ENCODE data around the gene TNNI2.
"Not testable (repeated sequence)": the region's sequence is repeated elsewhere in the genome, so short reads cannot be mapped to it uniquely, and the experiment has no call there.

The TNNI2 gene

GRCh38 chr11:1862588-1863351 lies 24.0 kb downstream of the TNNI2 start:
- DNase-seq: no peak

DNA sequence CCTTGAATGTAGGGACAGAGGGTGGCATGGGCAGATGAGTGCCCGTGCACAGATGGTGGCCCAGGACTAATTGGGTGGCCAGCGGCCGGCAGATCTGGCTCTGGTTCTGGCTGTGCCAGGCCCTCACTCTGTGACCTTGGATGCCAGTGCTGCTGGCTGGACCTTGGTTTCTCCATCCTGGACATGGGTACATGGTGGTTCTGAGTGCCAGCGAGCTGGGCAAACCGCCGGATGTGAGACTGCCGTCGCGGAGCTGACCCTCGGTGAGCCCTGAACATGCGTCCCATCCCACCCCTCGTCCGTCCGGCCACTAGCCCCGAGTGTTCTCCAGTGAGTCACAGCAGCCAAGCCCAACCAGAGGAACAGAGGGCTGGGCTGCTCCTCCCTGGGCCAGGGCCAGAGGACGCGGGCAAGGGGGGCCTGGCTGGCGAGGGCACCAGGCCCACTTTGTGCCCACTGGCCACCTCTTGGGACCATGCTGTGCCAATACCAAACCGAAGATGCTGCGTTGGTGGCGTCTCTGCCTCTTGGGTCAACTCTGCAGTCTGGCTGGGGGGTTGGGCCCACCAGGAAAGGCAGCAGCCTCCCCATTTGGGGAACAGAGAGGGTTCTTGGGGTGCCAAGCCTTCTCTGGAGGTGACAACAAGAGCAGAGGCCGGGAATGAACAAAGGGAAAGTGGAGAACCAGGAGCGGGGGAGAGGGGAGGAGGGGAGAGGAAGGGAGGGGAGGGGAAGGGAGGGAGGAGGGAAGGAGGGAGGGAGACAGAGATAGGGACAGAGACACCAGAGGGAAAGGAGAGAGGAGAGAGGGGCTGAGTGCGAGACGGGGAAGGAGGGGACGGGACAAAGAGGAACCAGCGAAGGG lies 24.8 kb downstream of the TNNI2 start:
- no peak for DNase-seq

GRCh38 chr11:1864231-1864630 lies 25.4 kb downstream of the TNNI2 start:
- DNase-seq: no peak

- DNase-seq: no peak
Observed at GRCh38 chr11:1864831-1865665, 26.3 kb downstream of the TNNI2 start.

GRCh38 chr11:1866226-1866625 lies 27.4 kb downstream of the TNNI2 start:
- DNase-seq: no peak

GRCh38 chr11:1866776-1867175 lies 28.0 kb downstream of the TNNI2 start:
- no peak for DNase-seq

- DNase-seq: no peak
Observed at GRCh38 chr11:1867381-1867780, 28.6 kb downstream of the TNNI2 start.

- DNase-seq: no peak
Observed at GRCh38 chr11:1868056-1868635, 29.4 kb downstream of the TNNI2 start.

DNA sequence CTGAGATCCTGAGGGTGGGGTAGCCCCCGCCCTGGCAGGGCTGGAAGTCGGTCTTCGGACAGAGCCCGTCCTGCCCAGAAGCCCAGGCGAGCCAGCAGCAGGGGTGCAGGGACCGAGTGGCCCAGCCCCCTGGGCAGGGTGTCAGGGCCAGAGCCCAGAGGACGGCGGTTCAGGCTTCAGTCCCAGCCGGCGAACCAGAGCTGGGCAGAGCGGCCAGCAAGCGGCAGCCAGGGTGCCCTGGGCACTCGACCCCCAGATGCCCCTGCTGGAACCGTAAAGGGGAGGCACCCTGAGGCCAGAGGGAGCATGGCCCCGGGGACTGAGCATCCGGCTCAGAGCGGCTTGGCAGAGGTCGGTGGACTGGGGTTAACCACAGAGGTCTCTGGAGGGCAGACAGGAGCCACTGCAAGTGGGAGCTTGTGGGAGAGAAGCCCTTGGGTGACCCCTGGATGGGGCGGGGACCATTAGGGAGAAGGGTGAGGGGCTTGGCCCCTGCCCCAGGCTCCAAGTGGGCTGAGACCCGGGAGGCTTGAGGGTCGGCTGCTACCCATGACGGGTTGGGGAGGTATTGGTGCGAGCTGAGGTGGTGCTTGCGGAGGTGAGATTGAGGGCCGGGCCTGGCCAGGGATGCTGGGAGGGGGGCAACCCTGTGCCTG lies 30.0 kb downstream of the TNNI2 start:
- no peak for DNase-seq

DNA sequence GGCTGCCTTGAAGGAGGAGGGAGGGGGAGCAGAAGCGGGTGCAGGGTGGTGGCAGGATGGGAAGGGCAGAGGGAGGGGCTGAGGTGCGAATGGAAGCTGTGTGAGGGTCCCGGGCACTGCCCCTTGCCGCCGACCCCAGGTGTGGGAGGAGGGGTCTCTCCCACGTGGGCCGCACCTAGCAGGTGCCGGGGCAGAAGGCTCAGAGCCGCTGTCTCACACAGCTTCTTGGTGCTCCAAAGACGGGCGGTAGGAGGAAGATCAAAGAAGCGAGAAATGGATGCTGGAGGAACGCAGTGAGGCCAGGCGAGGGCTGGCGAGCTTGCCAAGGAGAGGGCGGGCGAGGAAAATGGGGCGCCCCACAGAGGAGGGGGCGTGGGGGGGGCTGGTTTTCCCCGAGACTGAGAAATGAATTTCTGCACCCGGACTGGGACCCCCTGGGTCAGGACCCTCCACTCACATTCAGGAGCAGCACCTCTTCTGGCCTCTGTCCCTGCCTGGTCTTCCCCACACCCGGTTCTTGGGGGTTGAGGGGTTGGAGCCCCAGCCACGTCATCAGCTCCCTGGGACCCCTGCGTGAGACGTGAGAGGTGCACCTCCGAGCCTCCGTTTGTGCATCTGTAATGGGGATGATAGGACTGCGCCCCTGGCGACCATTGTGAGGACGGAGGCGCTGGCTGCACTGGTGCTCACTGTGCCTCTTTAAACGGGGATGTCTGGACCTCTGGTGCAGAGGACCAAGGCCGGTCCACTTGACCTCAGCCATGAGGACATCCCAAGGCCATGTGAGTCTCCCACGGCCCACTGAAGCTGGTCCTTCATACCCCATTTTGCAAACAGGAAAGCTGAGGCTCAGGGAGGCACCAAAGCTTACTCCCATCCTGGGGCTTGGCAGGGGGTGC lies 30.9 kb downstream of the TNNI2 start:
- no peak for DNase-seq

DNA sequence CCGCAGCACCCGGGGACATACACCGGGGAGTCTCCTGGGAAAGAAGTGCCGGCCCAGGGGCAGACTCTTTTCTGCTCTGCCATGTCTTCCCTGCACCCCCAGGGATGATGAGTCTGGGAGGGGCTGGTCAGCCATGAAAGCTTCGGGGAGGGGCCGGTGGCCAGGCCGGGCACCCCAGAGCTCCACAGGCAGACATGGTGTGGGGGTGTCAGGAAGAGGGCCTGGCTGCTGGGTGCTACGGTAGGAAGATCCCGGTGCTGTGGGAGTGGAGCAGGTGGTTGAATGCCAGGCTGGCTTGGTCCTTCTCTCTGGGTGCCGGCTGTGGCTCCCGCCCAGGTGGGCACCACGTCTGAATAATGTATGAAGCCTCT lies 31.5 kb downstream of the TNNI2 start:
- no peak for DNase-seq

GRCh38 chr11:1870721-1871466 lies 32.1 kb downstream of the TNNI2 start:
- no peak for DNase-seq

DNA sequence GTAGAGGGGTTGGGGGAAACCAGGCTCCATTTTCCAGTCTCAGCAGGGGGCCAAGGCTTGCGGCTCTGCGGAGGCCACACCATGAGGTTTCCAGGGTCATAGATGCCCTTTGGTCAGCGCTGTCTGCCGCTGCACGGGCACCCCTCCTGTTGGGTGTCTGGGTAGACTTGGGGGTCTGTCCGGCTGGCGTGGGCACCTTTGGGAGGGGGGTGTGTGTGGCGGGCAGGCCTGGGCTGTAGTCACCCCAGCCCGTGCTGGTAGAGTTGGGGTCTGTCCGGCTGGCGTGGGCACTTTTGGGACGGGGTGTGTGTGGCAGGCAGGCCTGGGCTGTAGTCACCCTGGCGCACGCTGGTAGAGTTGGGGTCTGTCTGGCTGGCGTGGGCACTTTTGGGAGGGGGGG lies 32.8 kb downstream of the TNNI2 start:
- DNase-seq: no peak

GRCh38 chr11:1872267-1872985 lies 33.6 kb downstream of the TNNI2 start:
- DNase-seq: no peak

DNA sequence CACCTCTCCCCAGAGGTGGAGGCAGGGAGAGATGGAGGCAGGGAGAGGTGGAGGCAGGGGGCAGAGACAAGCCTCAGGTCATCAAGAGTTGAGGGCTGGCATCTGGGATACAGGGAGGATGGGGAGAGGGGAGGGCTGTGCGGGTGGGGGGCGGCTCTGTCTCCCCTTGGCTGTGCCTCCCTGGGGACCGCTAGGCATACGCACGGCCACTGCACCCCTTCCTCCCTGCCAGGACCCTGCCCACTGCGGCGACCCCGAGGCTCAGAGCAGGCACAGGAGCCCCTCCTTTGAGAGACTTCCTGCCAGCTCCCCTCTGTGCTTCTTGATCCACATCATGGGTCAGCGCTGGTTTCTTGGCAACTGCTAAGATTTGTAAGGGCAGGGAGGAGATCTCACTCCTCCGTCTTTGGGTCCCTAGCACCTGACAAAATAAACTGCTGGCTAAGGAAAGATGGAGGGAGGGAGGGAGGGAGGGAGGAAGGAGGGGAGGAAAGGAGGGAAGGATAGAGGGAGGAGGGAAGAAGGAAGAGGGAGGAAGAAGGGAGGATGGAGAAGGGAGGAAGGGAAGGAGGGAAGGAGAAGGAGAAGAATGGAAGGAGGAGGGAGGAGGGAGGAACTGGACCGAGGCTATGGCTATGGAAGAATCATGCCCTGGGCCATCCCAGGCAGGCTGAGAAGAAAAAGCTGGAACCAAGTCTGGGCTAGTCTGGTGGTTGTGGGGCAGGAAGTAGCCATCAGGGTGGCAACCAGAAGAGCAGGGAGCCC lies 34.4 kb downstream of the TNNI2 start:
- no peak for DNase-seq

GRCh38 chr11:1873813-1874150 lies 35.0 kb downstream of the TNNI2 start:
- DNase-seq: not testable (repeated sequence)

DNA sequence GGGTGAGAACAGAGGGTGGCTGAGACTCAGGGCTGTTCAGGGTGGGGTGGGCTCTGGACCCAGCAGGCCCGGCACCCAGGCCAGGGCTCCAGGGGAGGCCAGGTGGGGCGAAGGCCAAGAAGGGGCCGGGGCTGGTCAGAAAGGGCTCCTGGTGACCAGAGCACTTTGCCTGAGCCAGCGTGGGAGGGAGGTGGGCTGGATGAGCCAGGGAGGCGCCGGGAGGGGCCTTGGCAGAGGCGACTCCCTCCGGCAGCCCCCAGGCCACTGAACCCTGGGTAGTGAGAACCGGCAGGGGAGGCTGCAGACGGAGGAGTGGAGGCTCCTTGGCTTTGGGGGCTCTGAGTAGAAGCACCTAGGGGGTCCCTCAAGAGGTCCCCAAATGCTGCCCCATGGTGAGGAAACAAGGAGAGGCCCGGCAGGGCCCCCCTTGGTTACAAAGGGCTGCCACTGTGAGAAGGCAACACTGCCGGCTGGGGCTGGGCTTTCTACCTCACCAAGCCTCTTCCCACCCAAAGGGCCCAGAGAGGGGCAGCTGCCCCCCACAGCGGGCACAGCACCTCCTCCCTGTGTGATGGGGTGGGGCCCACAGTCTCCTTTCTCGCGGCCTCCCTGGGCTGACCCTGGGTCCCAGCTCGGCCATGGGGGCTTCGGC lies 35.8 kb downstream of the TNNI2 start:
- DNase-seq: not testable (repeated sequence)

DNA sequence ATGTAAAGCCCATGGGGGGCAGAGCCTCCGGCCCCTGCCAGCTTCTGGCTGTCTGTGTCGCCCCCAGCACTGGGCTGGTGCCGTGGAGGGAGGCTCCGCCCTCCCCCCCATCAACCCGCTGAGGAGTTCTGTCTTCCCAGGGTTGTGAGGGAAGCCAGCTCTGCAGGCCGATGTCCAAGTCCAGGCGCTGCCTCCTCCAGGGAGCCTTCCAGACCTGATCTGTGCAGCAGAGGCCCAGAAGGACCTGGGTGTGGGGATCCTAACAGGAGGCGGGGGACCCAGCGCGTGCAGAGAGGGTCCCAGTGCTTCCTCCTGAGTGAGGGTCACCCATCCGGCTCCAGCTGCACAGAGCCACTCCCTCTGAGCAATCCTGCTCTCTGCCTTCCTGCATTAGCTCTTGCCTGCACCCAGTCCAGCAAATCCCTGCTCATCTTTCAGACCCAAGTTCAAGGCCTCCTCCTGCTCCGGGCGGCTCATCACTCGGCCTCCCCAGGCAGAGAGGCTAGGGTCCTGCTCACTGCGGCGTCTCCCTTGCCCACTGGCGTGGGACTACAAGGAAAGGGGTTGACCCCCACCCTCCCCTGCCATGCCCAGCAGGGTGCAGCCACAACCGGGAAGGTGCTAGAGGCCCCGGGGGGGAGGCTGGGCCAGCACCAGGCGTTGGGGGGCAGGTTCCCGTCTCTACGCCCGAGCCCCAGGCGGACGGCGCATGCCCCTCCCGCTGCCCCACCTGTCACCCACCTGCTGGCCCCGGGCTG lies 36.5 kb downstream of the TNNI2 start:
- no peak for DNase-seq

All from activated T-cell treated with anti-CD3 and anti-CD28 coated beads for 4 hours (primary cell).